ENCODE measurements around the gene TMSB10. TPM values are rescaled to one million over a fixed set of nuclear protein-coding genes. Genes with fewer than 3 reads are reported as not detected.

The TMSB10 gene
- total and polyA plus RNA-seq, 2 of the 13 experiments (the other 11 are each of a cell fraction or from before 2014, with no cell fraction given), result 665 to 708 TPM

GRCh38 chr2:84925724-84926376 is 20.4 kb downstream of the TMSB10 start (continued):
- TF ChIP-seq ZNF142 (CRISPR knock-in tag; IDR thresholded peaks at IDR 0.05) (no peak; the same call in 1 of the 2 replicates), MAFF (IDR thresholded peaks at IDR 0.05; ENCODE audit: low read depth, low read length) (peak; percentile 46; the same call in 1 of the 2 replicates), KMT2B (CRISPR knock-in tag; IDR thresholded peaks at IDR 0.05) (peak; percentile 71), ZNF513 (CRISPR knock-in tag; conservative IDR thresholded peaks at IDR 0.05) (no peak; the same call in 1 of the 2 replicates), ETS1 (CRISPR knock-in tag; IDR thresholded peaks at IDR 0.05) (no peak), TMF1 (CRISPR knock-in tag; IDR thresholded peaks at IDR 0.05; ENCODE audit: low read depth) (no peak; the same call in 1 of the 2 replicates), BRD4 (CRISPR knock-in tag; IDR thresholded peaks at IDR 0.05) (peak; percentile 70; the same call in 1 of the 2 replicates), ZNF232 (CRISPR knock-in tag; IDR thresholded peaks at IDR 0.05; ENCODE audit: borderline replicate concordance) (no peak; the same call in 1 of the 2 replicates), NFKBIZ (CRISPR knock-in tag; IDR thresholded peaks at IDR 0.05) (peak; percentile 95), ZNF619 (CRISPR knock-in tag; IDR thresholded peaks at IDR 0.05) (peak; percentile 93), SNAI1 (CRISPR knock-in tag; IDR thresholded peaks at IDR 0.05; ENCODE audit: borderline replicate concordance) (0 out of 2 replicates have a peak, but pooled peaks have one; percentile 58), JUN (CRISPR knock-in tag; IDR thresholded peaks at IDR 0.05) (peak; percentile 91)

Data from HepG2 (cell line).